ENCODE data around the gene PALLD. TPM values are rescaled to one million over a fixed set of nuclear protein-coding genes. Genes with fewer than 3 reads are reported as not detected.

Gene PALLD
- total RNA-seq, 6 experiments from 2014 or later: 7.7 to 81.6 (median 24.8) TPM

- H3K27me3 ChIP-seq: no peaks in the 10 kb centered on the region
- no peak for DNase-seq
- no peaks in the 10 kb centered on the region for H3K9me3 ChIP-seq
- no peak for TF ChIP-seq POLR2A (IDR thresholded peaks at IDR 0.05)
- TF ChIP-seq, protein P1, sequence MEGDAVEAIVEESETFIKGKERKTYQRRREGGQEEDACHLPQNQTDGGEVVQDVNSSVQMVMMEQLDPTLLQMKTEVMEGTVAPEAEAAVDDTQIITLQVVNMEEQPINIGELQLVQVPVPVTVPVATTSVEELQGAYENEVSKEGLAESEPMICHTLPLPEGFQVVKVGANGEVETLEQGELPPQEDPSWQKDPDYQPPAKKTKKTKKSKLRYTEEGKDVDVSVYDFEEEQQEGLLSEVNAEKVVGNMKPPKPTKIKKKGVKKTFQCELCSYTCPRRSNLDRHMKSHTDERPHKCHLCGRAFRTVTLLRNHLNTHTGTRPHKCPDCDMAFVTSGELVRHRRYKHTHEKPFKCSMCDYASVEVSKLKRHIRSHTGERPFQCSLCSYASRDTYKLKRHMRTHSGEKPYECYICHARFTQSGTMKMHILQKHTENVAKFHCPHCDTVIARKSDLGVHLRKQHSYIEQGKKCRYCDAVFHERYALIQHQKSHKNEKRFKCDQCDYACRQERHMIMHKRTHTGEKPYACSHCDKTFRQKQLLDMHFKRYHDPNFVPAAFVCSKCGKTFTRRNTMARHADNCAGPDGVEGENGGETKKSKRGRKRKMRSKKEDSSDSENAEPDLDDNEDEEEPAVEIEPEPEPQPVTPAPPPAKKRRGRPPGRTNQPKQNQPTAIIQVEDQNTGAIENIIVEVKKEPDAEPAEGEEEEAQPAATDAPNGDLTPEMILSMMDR (IDR thresholded peaks at IDR 0.05): no peak
- no peaks in the 10 kb centered on the region for H3K4me1 ChIP-seq
- H3K36me3 ChIP-seq: no peaks in the 10 kb centered on the region
- no peak for ATAC-seq
- no peak overlapping the region for H3K27ac ChIP-seq
- 52% methylated on average over 4 of the region's 7 CpGs for WGBS (ENCODE audit: insufficient coverage, low coverage, low lambda C conversion rate, missing lambda C conversion rate)
- intact Hi-C loops (cut with DNase I): no loop called here
- no peak overlapping the region for H3K4me3 ChIP-seq
Measured at GRCh38 chr4:168646001-168646768, 149.3 kb downstream of the PALLD start.

DNA sequence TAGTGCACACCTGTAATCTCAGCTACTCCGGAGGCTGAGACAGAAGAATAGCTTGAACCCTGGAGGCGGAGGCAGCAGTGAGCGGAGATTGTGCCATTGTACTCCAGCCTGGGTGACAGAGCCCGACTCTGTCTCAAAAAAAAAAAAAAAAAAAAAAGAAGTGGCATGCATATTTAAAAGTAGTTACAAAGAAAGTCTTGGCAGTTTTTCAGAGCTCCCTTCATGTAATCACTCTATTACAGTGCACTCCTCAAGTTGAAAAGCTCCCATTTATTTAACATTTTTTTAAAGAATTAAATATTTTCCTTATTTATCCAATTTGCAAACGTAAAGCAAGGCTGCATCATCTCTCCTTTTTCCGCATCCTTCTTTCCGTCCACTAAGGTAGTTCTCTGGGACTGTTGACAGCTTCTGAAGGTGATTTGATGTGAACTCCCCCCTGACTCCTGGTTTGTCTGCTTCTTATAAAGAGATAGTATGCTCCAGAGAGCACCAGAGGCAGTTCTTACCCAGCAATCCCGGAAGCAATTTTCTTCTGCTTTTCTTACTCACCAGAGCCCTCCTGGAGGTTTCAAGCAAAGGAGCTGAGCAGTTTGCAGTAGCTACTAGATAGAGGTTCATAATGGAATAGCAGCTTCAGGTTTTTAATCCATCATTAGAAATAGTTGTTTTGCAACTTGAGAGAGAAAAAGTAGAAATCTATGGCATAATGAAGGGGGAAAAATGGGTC, 151.0 kb downstream of the PALLD start:
- WGBS (ENCODE audit: insufficient coverage, low coverage, low lambda C conversion rate, missing lambda C conversion rate): 62% methylated on average over 4 of the region's 8 CpGs
- Histone ChIP-seq H3K4me1 (no peaks in the 10 kb centered on the region), H3K27me3 (no peaks in the 10 kb centered on the region), H3K36me3 (no peaks in the 10 kb centered on the region), H3K9me3 (no peaks in the 10 kb centered on the region), H3K4me3 (no peak overlapping the region), H3K27ac (no peak overlapping the region)
- ATAC-seq (no peak), DNase-seq (no peak)
- intact Hi-C loops (cut with DNase I): no loop called here
- TF ChIP-seq, protein P1 (IDR thresholded peaks at IDR 0.05): no peak
- TF ChIP-seq POLR2A (IDR thresholded peaks at IDR 0.05): no peak

GRCh38 chr4:168648494-168648893, 151.6 kb downstream of the PALLD start:
- no peak for TF ChIP-seq POLR2A (IDR thresholded peaks at IDR 0.05)
- TF ChIP-seq, protein P1 (IDR thresholded peaks at IDR 0.05): no peak
- no peaks in the 10 kb centered on the region for H3K4me1 ChIP-seq
- no peaks in the 10 kb centered on the region for H3K36me3 ChIP-seq
- DNase-seq (no peak), ATAC-seq (no peak)
- intact Hi-C loops (cut with DNase I): no loop called here
- WGBS (ENCODE audit: insufficient coverage, low coverage, low lambda C conversion rate, missing lambda C conversion rate): 83% methylated on average over 2 of the region's 3 CpGs
- H3K4me3 ChIP-seq: no peak overlapping the region
- no peak overlapping the region for H3K27ac ChIP-seq
- H3K27me3 ChIP-seq: no peaks in the 10 kb centered on the region
- no peaks in the 10 kb centered on the region for H3K9me3 ChIP-seq

DNA sequence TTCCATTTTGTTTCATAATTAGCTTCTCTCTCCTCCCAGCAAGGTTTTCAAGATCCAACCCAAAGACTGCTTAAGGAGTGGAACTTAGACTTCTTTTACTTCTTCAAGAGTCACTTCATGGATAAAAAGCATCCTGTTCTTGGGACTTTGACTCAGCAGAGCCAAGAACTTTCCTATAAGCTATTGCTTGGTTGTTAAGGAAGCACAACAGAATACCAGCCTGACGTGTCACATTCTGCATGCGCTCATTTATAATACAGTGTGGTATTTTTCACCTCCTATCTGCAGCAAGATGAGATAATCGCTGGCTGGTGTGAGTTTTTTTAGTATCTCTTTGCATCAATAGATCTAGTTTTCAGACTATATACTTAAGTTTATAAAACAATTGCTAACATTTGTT, 152.1 kb downstream of the PALLD start:
- no peaks in the 10 kb centered on the region for H3K9me3 ChIP-seq
- DNase-seq (no peak), ATAC-seq (no peak)
- H3K27ac ChIP-seq: no peak overlapping the region
- WGBS (ENCODE audit: insufficient coverage, low coverage, low lambda C conversion rate, missing lambda C conversion rate): 67% methylated on average over 3 of the region's 3 CpGs
- H3K36me3 ChIP-seq: no peaks in the 10 kb centered on the region
- H3K27me3 ChIP-seq: no peaks in the 10 kb centered on the region
- no peaks in the 10 kb centered on the region for H3K4me1 ChIP-seq
- H3K4me3 ChIP-seq: no peak overlapping the region
- no peak for TF ChIP-seq POLR2A (IDR thresholded peaks at IDR 0.05)
- TF ChIP-seq, protein P1 (IDR thresholded peaks at IDR 0.05): no peak
- intact Hi-C loops (cut with DNase I): no loop called here

All from right lobe of liver (tissue), 6 donors.